IMR-90 (cell line): ENCODE data around the gene OR2T11. TPM values are rescaled to one million over a fixed set of nuclear protein-coding genes. Genes with fewer than 3 reads are reported as not detected.
"Not testable (repeated sequence)": the region's sequence is repeated elsewhere in the genome, so short reads cannot be mapped to it uniquely, and the experiment has no call there.

Experiments used
- ATAC-seq: fragments of 200-7000 bp; cut with Tn5 transposase; 2 replicates; pipeline ENCODE4 v1.9.1; 2020; ENCODE audit warnings: low read depth, mild to moderate bottlenecking, moderate library complexity
- BruUV-seq: library from RNA; stranded (reverse); fragments of 400-500 nt; replicated peaks from 2 replicates; lab custom pipeline; 2021; lab: Mats Ljungman, UMichigan
- CTCF ChIA-PET: fragments of 300-600 bp; formaldehyde crosslinking; extraction: SDS; loops from one replicate; lab custom pipeline; 2021; ENCODE audit warnings: antibody characterized with exemption; lab: Yijun Ruan, JAX
- POLR2A ChIA-PET: fragments of 300-600 bp; sonication (Branson Sonifier 250); formaldehyde crosslinking; loops from one replicate; lab custom pipeline; 2022; ENCODE audit warnings: antibody characterized with exemption; ENCODE audit not compliant: unreplicated experiment; lab: Charles Lee
- DNase-seq: peaks from one replicate; pipeline ENCODE4 v3.0.0; 2013
- H2AFZ ChIP-seq: replicated peaks from 2 replicates; pipeline ENCODE3; 2013; ENCODE audit warnings: low read length, mild to moderate bottlenecking; ENCODE audit not compliant: poor library complexity
- H2AK5ac ChIP-seq: 2 replicates; pipeline ENCODE4 v1.6.1; 2013; ENCODE audit warnings: low read depth, low read length, inconsistent platforms
- H2AK9ac ChIP-seq: replicated peaks from 2 replicates; pipeline ENCODE3; 2013; ENCODE audit warnings: mild to moderate bottlenecking, low read depth, low read length, moderate library complexity; ENCODE audit not compliant: poor library complexity
- H2BK120ac ChIP-seq: 2 replicates; pipeline ENCODE4 v1.6.1; 2013; ENCODE audit warnings: low read depth, low read length, inconsistent platforms
- H2BK15ac ChIP-seq: 3 replicates; pipeline ENCODE4 v1.6.1; 2013; ENCODE audit warnings: low read depth, low read length, inconsistent platforms
- H2BK20ac ChIP-seq: 2 replicates; pipeline ENCODE4 v1.6.1; 2013; ENCODE audit warnings: low read depth, mild to moderate bottlenecking, inconsistent platforms, low read length, moderate library complexity
- H2BK5ac ChIP-seq: 2 replicates; pipeline ENCODE4 v1.6.1; 2013; ENCODE audit warnings: mild to moderate bottlenecking, low read depth, low read length, inconsistent platforms; ENCODE audit not compliant: poor library complexity, severe bottlenecking
- H3K14ac ChIP-seq: replicated peaks from 2 replicates; pipeline ENCODE4 v1.6.1; 2013; ENCODE audit warnings: low read depth, low read length, inconsistent platforms
- H3K18ac ChIP-seq: 2 replicates; pipeline ENCODE4 v1.6.1; 2013; ENCODE audit warnings: low read depth, low read length, control low read depth
- H3K23ac ChIP-seq: 2 replicates; pipeline ENCODE4 v1.6.1; 2013; ENCODE audit warnings: low read depth, low read length, inconsistent platforms
- H3K27ac ChIP-seq: 2 replicates; pipeline ENCODE4 v1.5.1; 2013; ENCODE audit warnings: mild to moderate bottlenecking, control low read depth, low read length; ENCODE audit not compliant: insufficient read depth
- H3K27me3 ChIP-seq: 2 replicates; pipeline ENCODE4 v1.6.1; 2013; ENCODE audit warnings: low read length; ENCODE audit not compliant: control insufficient read depth, insufficient read depth
- H3K36me3 ChIP-seq: 2 replicates; pipeline ENCODE4 v1.6.1; 2013; ENCODE audit warnings: low read length, mixed read lengths; ENCODE audit not compliant: control insufficient read depth, insufficient read depth
- H3K4ac ChIP-seq: 2 replicates; pipeline ENCODE4 v1.6.1; 2013; ENCODE audit warnings: low read depth, low read length, inconsistent platforms
- H3K4me1 ChIP-seq: 2 replicates; pipeline ENCODE4 v1.6.1; 2013; ENCODE audit warnings: low read length, mixed read lengths; ENCODE audit not compliant: control insufficient read depth, insufficient read depth
- H3K4me2 ChIP-seq: 2 replicates; pipeline ENCODE4 v1.6.1; 2013; ENCODE audit warnings: low read depth, mild to moderate bottlenecking, control low read depth, low read length, moderate library complexity
- H3K4me3 ChIP-seq: 2 replicates; pipeline ENCODE4 v1.5.1; 2013; ENCODE audit warnings: low read depth, mild to moderate bottlenecking, control low read depth, low read length, moderate library complexity; ENCODE audit not compliant: insufficient read depth
- H3K56ac ChIP-seq: 2 replicates; pipeline ENCODE4 v1.6.1; 2013; ENCODE audit warnings: low read length, inconsistent platforms; ENCODE audit not compliant: insufficient read depth; ENCODE audit errors: extremely low read depth
- H3K79me1 ChIP-seq, 2 experiments: 2 replicates each; pipeline ENCODE4 v1.6.1; 2013; ENCODE audit warnings: low read length in 2 of 2, inconsistent platforms in 1 of 2, low read depth in 1 of 2
- H3K9ac ChIP-seq: 2 replicates; pipeline ENCODE4 v1.6.1; 2013; ENCODE audit warnings: low read depth, low read length, control low read depth
- H3K9me1 ChIP-seq: 2 replicates; pipeline ENCODE4 v1.6.1; 2013; ENCODE audit warnings: low read length, inconsistent platforms; ENCODE audit not compliant: insufficient read depth
- H3K9me3 ChIP-seq: 2 replicates; pipeline ENCODE4 v1.6.1; 2013; ENCODE audit warnings: low read length; ENCODE audit not compliant: control insufficient read depth, insufficient read depth
- H4K20me1 ChIP-seq: 2 replicates; pipeline ENCODE4 v1.6.1; 2013; ENCODE audit warnings: low read length, inconsistent platforms; ENCODE audit not compliant: insufficient read depth
- H4K5ac ChIP-seq: 2 replicates; pipeline ENCODE4 v1.6.1; 2013; ENCODE audit warnings: mild to moderate bottlenecking, low read depth, low read length, control low read depth
- H4K8ac ChIP-seq, 2 experiments: 2 replicates each; pipeline ENCODE4 v1.6.1; 2013; ENCODE audit warnings: low read depth in 2 of 2, low read length in 2 of 2, control low read depth in 1 of 2, inconsistent platforms in 1 of 2
- H4K91ac ChIP-seq: 2 replicates; pipeline ENCODE4 v1.6.1; 2013; ENCODE audit warnings: low read depth, low read length, inconsistent platforms; ENCODE audit not compliant: insufficient read depth
- WGBS, 2 experiments: methylation state at CpG; one replicate each; pipeline versions ENCODE4 v1.1.5 to v1.1.7; 2013; ENCODE audit warnings: missing lambda C conversion rate in 2 of 2; ENCODE audit not compliant: insufficient read length in 1 of 2; ENCODE audit errors: extremely low coverage in 2 of 2; 5-methylcytosine and 5-hydroxymethylcytosine counted together
- dilution Hi-C: fragments of 300-500 bp; cut with HindIII; formaldehyde crosslinking; loops from one replicate; pipeline ENCODE4 v1.14.3; 2018; ENCODE audit warnings: low sequenced_read_pairs; ENCODE audit not compliant: unreplicated experiment
- in situ Hi-C: fragments of 300-500 bp; cut with MboI; formaldehyde crosslinking; loops from 3 replicates; pipeline ENCODE4 v1.14.3; 2019; ENCODE audit warnings: low sequenced_read_pairs, inconsistent platforms, mixed read lengths
- intact Hi-C: fragments of 100-400 bp; cut with micrococcal nuclease; formaldehyde crosslinking; loops from 2 replicates; pipeline ENCODE4 v1.10.0; 2022
- polyA plus RNA-seq, 3 experiments: library from polyadenylated mRNA; depleted of rRNA; stranded (reverse); fragments of >200 nt; gene quantifications; 2 replicates each; pipeline ENCODE4 v1.2.3, GENCODE V29; 2012; ENCODE audit warnings: low replicate concordance in 1 of 3
- total RNA-seq: library from RNA; depleted of rRNA; stranded (reverse); fragments of >200 nt; gene quantifications from 2 replicates; pipeline ENCODE4 v1.2.3, GENCODE V29; 2012

The OR2T11 gene
- total and polyA plus RNA-seq, 2 of the 4 experiments (the other 2 are of a cell fraction), result not detected

- CTCF ChIA-PET, H2BK120ac ChIP-seq, H2BK5ac ChIP-seq, H3K27me3 ChIP-seq, intact Hi-C loops, H2BK15ac ChIP-seq, H2BK20ac ChIP-seq, POLR2A ChIA-PET, H3K4me2 ChIP-seq, H4K91ac ChIP-seq, dilution Hi-C loops, H2AFZ ChIP-seq, H2AK9ac ChIP-seq, H3K4ac ChIP-seq, H3K4me3 ChIP-seq, H4K8ac ChIP-seq, H3K36me3 ChIP-seq, H3K9me3 ChIP-seq, H3K14ac ChIP-seq, H3K27ac ChIP-seq, H3K79me1 ChIP-seq, H3K23ac ChIP-seq, H2AK5ac ChIP-seq, H3K4me1 ChIP-seq, H4K20me1 ChIP-seq, in situ Hi-C loops, H3K9me1 ChIP-seq, H4K5ac ChIP-seq, H3K18ac ChIP-seq, DNase-seq, ATAC-seq, BruUV-seq, H3K56ac ChIP-seq, H3K9ac ChIP-seq: not testable (repeated sequence)
- WGBS, 2 experiments, result no CpG with 5 or more reads among the region's 3 CpGs
These were observed 6.0 kb upstream of the OR2T11 start for GRCh38 chr1:248640906-248641305.

- H2AFZ ChIP-seq, H3K14ac ChIP-seq, H2BK120ac ChIP-seq, H3K9me3 ChIP-seq, H2AK5ac ChIP-seq, H3K56ac ChIP-seq, DNase-seq, H4K91ac ChIP-seq, H4K5ac ChIP-seq, H3K4me3 ChIP-seq, H3K18ac ChIP-seq, H3K9me1 ChIP-seq, H2BK15ac ChIP-seq, H3K4ac ChIP-seq, ATAC-seq, H3K4me1 ChIP-seq, in situ Hi-C loops, H4K20me1 ChIP-seq, H3K27me3 ChIP-seq, dilution Hi-C loops, BruUV-seq, POLR2A ChIA-PET, H2BK20ac ChIP-seq, H3K9ac ChIP-seq, CTCF ChIA-PET, H3K36me3 ChIP-seq, H2AK9ac ChIP-seq, H3K79me1 ChIP-seq, H3K23ac ChIP-seq, H3K4me2 ChIP-seq, intact Hi-C loops, H4K8ac ChIP-seq, H3K27ac ChIP-seq, H2BK5ac ChIP-seq: not testable (repeated sequence)
- no CpG with 5 or more reads among the region's 5 CpGs for WGBS, 2 experiments
These were observed 4.8 kb upstream of the OR2T11 start for GRCh38 chr1:248639652-248640051.
